GM12878 (cell line): Measurements from ENCODE around the gene TOPAZ1. TPM values are rescaled to one million over a fixed set of nuclear protein-coding genes. Genes with fewer than 3 reads are reported as not detected.

Experiments used
- ATAC-seq: fragments of 200-7000 bp; cut with Tn5 transposase; 3 replicates; pipeline ENCODE4 v1.9.1; 2020; ENCODE audit warnings: mild to moderate bottlenecking, moderate library complexity
- BruUV-seq: library from RNA; stranded (reverse); fragments of 400-500 nt; replicated peaks from 2 replicates; lab custom pipeline; 2021; lab: Mats Ljungman, UMichigan
- CTCF ChIA-PET: fragments of 300-600 bp; sonication (Branson Sonifier 250); formaldehyde crosslinking; extraction: SDS; loops from one replicate; lab custom pipeline; 2021; ENCODE audit warnings: inconsistent platforms; lab: Yijun Ruan, JAX
- POLR2A ChIA-PET: fragments of 350-600 bp; formaldehyde crosslinking; extraction: SDS; loops from one replicate; lab custom pipeline; 2021; ENCODE audit warnings: inconsistent platforms; lab: Charles Lee
- RAD21 ChIA-PET: fragments of 300-600 bp; sonication (Branson Sonifier 250); formaldehyde crosslinking; loops from one replicate; lab custom pipeline; 2023; ENCODE audit warnings: antibody characterized with exemption; ENCODE audit not compliant: unreplicated experiment; lab: Charles Lee
- SMC1A ChIA-PET: fragments of 300-600 bp; sonication (Branson Sonifier 250); formaldehyde crosslinking; loops from one replicate; lab custom pipeline; 2023; ENCODE audit not compliant: unreplicated experiment, uncharacterized antibody; lab: Charles Lee
- DNase-seq: peaks from one replicate; pipeline ENCODE4 v3.0.0-alpha.2; 2011; ENCODE audit warnings: low read depth, low spot score
- FAIRE-seq: peaks from 3 replicates; lab custom pipeline; 2011; peaks lifted over from hg19 to GRCh38; lab: Jason Lieb, UNC
- H2AFZ ChIP-seq: 2 replicates; pipeline ENCODE4 v1.6.0; 2011; ENCODE audit warnings: low read depth, low read length, control low read depth; ENCODE audit not compliant: control insufficient read depth
- H3K27ac ChIP-seq: 2 replicates; pipeline ENCODE4 v1.5.1; 2011; ENCODE audit warnings: control low read depth; ENCODE audit not compliant: control insufficient read depth, insufficient read depth
- H3K27me3 ChIP-seq, 2 experiments: replicated peaks in 1 of 2; 2 replicates each; pipeline versions ENCODE4 v1.6.0 to v1.6.1; 2011; ENCODE audit warnings: low read length in 1 of 2; ENCODE audit not compliant: control insufficient read depth in 2 of 2, insufficient read depth in 2 of 2
- H3K36me3 ChIP-seq, 2 experiments: 2 replicates each; pipeline ENCODE4 v1.5.1; 2011; ENCODE audit warnings: low read length in 1 of 2; ENCODE audit not compliant: control insufficient read depth in 2 of 2, insufficient read depth in 2 of 2
- H3K4me1 ChIP-seq: 2 replicates; pipeline ENCODE4 v1.6.1; 2011; ENCODE audit warnings: mild to moderate bottlenecking, low read length, moderate library complexity, mixed read lengths; ENCODE audit not compliant: control insufficient read depth, insufficient read depth
- H3K4me2 ChIP-seq: 2 replicates; pipeline ENCODE4 v1.6.0; 2011; ENCODE audit warnings: control low read depth; ENCODE audit not compliant: control insufficient read depth, insufficient read depth
- H3K4me3 ChIP-seq: fragments of 200-600 bp; sonication (generic); 2 replicates; pipeline ENCODE4 v1.5.1; 2016
- H3K79me2 ChIP-seq: 2 replicates; pipeline ENCODE4 v1.6.0; 2011; ENCODE audit warnings: low read length; ENCODE audit not compliant: control insufficient read depth, insufficient read depth
- H3K9ac ChIP-seq: 2 replicates; pipeline ENCODE4 v1.8.0; 2011; ENCODE audit warnings: low read length, control low read depth, mixed read lengths; ENCODE audit not compliant: control insufficient read depth, insufficient read depth
- H3K9me3 ChIP-seq: replicated peaks from 3 replicates; pipeline ENCODE4 v1.5.1; 2011; ENCODE audit warnings: mild to moderate bottlenecking, low read length; ENCODE audit not compliant: control insufficient read depth, insufficient read depth
- H4K20me1 ChIP-seq: 2 replicates; pipeline ENCODE4 v1.6.0; 2011; ENCODE audit not compliant: control insufficient read depth, insufficient read depth
- ATF7 ChIP-seq: fragments of 450-650 bp; IDR thresholded peaks from 2 replicates; pipeline ENCODE4 v1.6.1; 2016; ENCODE audit warnings: low read depth, mild to moderate bottlenecking
- EP300 ChIP-seq, 2 experiments: fragments of 150-350 bp in 1 of 2; IDR thresholded peaks; 2 replicates each; pipeline ENCODE4 v1.6.1; 2011 to 2012; ENCODE audit warnings: low read depth in 2 of 2, low read length in 2 of 2, borderline replicate concordance in 1 of 2, improper control_type of control experiment in 1 of 2, inconsistent platforms in 1 of 2; ENCODE audit not compliant: control insufficient read depth in 1 of 2
- NFYA ChIP-seq: IDR thresholded peaks from 2 replicates; pipeline ENCODE4 v1.6.1; 2011; ENCODE audit warnings: low read depth, mild to moderate bottlenecking, low read length, improper control_type of control experiment, borderline replicate concordance
- NFYB ChIP-seq: IDR thresholded peaks from 2 replicates; pipeline ENCODE4 v1.6.1; 2011; ENCODE audit warnings: low read depth, mild to moderate bottlenecking, low read length, improper control_type of control experiment, moderate library complexity; ENCODE audit not compliant: insufficient read depth
- NR2C1 ChIP-seq: fragments of 450-650 bp; IDR thresholded peaks from 2 replicates; pipeline ENCODE4 v1.6.1; 2017; ENCODE audit warnings: antibody characterized with exemption, mild to moderate bottlenecking, moderate library complexity
- PAX5 ChIP-seq: IDR thresholded peaks from 2 replicates; pipeline ENCODE4 v1.6.1; 2011; ENCODE audit warnings: low read depth, low read length, borderline replicate concordance
- RCOR1 ChIP-seq: conservative IDR thresholded peaks from 2 replicates; pipeline ENCODE4 v1.6.1; 2012; ENCODE audit warnings: low read depth, low read length, improper control_type of control experiment
- SP1 ChIP-seq: IDR thresholded peaks from one replicate; pipeline ENCODE4 v1.6.1; 2011; ENCODE audit warnings: low read depth, low read length
- STAT1 ChIP-seq: fragments of 450-650 bp; conservative IDR thresholded peaks from 2 replicates; pipeline ENCODE4 v1.6.1; 2014; ENCODE audit warnings: antibody characterized with exemption, mild to moderate bottlenecking
- TARDBP ChIP-seq: IDR thresholded peaks from 2 replicates; pipeline ENCODE4 v1.6.1; 2016; ENCODE audit warnings: borderline replicate concordance
- TBL1XR1 ChIP-seq: IDR thresholded peaks from 2 replicates; pipeline ENCODE4 v1.6.1; 2012; ENCODE audit warnings: low read depth, low read length, improper control_type of control experiment
- ZSCAN29 ChIP-seq: fragments of 450-650 bp; IDR thresholded peaks from 2 replicates; pipeline ENCODE4 v1.6.1; 2017; ENCODE audit warnings: mild to moderate bottlenecking, moderate library complexity
- in situ Hi-C: fragments of 300-500 bp; cut with MboI; formaldehyde crosslinking; loops from 9 replicates; pipeline ENCODE4 v1.14.3; 2018; ENCODE audit warnings: mixed read lengths
- intact Hi-C: fragments of 100-400 bp; cut with micrococcal nuclease; formaldehyde crosslinking; loops from one replicate; pipeline ENCODE4 v1.14.2; 2022; ENCODE audit not compliant: unreplicated experiment
- polyA plus RNA-seq, 11 experiments: library from polyadenylated mRNA; depleted of rRNA in 4 of 11; unstranded in 6 of 11; stranded (reverse) in 5 of 11; fragments of >200 nt; fragmentation: Nextera tagmentation in 4 of 11; fragmentation: Illumina TruSeq in 1 of 11; extraction: Ambion mirVana in 4 of 11; extraction: Trizol in 1 of 11; gene quantifications; 1 replicate in 1 of 11; 2 replicates in 10 of 11; pipeline versions ENCODE4 v1.2.1 to v1.2.3, GENCODE V29; 2011 to 2016; ENCODE audit warnings: inconsistent platforms in 2 of 11, missing spikeins in 2 of 11, low read depth in 1 of 11
- total RNA-seq, 4 experiments: library from RNA; depleted of rRNA in 3 of 4; stranded (reverse); fragments of >200 nt in 3 of 4; fragmentation: Illumina TruSeq in 1 of 4; extraction: Trizol in 1 of 4; gene quantifications; 2 replicates each; pipeline versions ENCODE4 v1.2.1 to v1.2.3, GENCODE V29; 2013 to 2021
- TF ChIP-seq, protein P1 (sequence below): fragments of 450-650 bp; IDR thresholded peaks from 2 replicates; pipeline ENCODE4 v1.6.1; 2018; ENCODE audit warnings: borderline replicate concordance, mild to moderate bottlenecking; ENCODE audit not compliant: partially characterized antibody
- TF ChIP-seq, protein P2 (sequence below): IDR thresholded peaks from 2 replicates; pipeline ENCODE4 v1.6.1; 2012; ENCODE audit warnings: mild to moderate bottlenecking, low read depth, low read length

The TOPAZ1 gene
- total and polyA plus RNA-seq, 10 of the 15 experiments (the other 5 are each of a cell fraction or from before 2014, with no cell fraction given): 0.02 TPM; not detected in 9

DNA sequence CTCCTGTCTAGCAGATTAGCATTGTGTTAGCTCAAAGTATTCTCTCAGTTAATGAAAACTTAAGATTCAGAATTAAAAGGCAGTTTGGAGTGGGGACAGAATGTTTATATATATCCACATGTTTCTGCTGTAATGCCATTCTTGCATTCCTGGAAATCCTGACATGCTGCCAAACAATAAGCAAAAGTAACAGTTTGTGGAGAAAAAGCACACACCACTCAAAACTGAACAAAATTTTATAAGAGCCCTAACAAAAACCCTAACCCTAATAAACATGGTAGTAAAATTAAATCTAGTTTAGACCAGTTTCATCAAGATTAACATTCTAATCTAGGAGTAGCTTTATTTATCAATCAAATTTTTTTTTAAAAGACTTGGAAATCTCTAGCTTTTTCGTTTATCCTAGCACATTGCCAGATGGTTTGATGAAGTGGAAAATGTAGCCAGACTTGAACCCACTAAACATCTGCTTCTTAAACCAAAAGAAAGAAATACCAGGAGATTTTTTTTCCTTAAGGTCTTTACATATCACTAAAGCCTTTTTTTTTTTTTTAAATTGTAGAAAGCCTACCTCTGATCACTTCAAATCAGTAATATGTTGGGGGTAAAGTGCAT, 100.6 kb downstream of the TOPAZ1 start (continued):
- TF ChIP-seq, protein P1, sequence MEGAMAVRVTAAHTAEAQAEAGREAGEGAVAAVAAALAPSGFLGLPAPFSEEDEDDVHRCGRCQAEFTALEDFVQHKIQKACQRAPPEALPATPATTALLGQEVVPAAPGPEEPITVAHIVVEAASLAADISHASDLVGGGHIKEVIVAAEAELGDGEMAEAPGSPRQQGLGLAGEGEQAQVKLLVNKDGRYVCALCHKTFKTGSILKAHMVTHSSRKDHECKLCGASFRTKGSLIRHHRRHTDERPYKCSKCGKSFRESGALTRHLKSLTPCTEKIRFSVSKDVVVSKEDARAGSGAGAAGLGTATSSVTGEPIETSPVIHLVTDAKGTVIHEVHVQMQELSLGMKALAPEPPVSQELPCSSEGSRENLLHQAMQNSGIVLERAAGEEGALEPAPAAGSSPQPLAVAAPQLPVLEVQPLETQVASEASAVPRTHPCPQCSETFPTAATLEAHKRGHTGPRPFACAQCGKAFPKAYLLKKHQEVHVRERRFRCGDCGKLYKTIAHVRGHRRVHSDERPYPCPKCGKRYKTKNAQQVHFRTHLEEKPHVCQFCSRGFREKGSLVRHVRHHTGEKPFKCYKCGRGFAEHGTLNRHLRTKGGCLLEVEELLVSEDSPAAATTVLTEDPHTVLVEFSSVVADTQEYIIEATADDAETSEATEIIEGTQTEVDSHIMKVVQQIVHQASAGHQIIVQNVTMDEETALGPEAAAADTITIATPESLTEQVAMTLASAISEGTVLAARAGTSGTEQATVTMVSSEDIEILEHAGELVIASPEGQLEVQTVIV: no peak
- TF ChIP-seq RCOR1 (no peak), ATF7 (no peak), SP1 (no peak), EP300 (IDR thresholded peaks at IDR 0.05; ENCODE audit: borderline replicate concordance in 1 of 2, control insufficient read depth in 1 of 2, low read depth in 2 of 2, low read length in 2 of 2) (no peak)

DNA sequence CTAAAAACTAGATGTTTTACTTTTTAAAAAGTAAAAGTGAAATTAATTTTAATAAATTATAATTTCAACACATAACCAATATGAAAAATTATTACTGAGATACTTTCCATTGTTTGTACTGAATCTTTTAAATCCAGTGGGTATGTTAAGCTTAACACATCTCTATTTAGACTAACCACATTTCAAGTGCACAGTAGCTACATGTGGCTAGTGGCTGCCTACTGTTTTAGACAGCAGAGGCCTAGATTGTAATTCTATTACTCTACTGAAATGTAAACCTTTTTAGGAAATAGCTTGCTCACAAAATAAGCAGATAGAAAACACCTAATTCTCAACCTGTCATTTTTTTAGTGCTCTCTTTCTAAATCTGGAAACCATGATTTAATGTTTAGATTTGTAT, 101.7 kb downstream of the TOPAZ1 start:
- no peaks in the 10 kb centered on the region for H4K20me1 ChIP-seq
- H3K4me3 ChIP-seq: no peak overlapping the region
- no peak overlapping the region for H2AFZ ChIP-seq
- ChIA-PET CTCF (interaction anchor here (0.8 kb wide), 1 partner anchor 10 kb away, joined by 4 read pairs; no protein-coding TSS in a partner anchor), POLR2A (no interaction called here), RAD21 (no interaction called here), SMC1A (interaction anchor here (0.6 to 0.7 kb wide), 2 partner anchors 8 to 97 kb away, joined by 3 read pairs; no protein-coding TSS in a partner anchor)
- H3K9me3 ChIP-seq: no peaks in the 10 kb centered on the region
- DNase-seq (no peak), ATAC-seq (no peak), FAIRE-seq (no peak)
- TF ChIP-seq PAX5: no peak
- no peak for TF ChIP-seq STAT1
- TF ChIP-seq TARDBP: no peak
- TF ChIP-seq, protein P2, sequence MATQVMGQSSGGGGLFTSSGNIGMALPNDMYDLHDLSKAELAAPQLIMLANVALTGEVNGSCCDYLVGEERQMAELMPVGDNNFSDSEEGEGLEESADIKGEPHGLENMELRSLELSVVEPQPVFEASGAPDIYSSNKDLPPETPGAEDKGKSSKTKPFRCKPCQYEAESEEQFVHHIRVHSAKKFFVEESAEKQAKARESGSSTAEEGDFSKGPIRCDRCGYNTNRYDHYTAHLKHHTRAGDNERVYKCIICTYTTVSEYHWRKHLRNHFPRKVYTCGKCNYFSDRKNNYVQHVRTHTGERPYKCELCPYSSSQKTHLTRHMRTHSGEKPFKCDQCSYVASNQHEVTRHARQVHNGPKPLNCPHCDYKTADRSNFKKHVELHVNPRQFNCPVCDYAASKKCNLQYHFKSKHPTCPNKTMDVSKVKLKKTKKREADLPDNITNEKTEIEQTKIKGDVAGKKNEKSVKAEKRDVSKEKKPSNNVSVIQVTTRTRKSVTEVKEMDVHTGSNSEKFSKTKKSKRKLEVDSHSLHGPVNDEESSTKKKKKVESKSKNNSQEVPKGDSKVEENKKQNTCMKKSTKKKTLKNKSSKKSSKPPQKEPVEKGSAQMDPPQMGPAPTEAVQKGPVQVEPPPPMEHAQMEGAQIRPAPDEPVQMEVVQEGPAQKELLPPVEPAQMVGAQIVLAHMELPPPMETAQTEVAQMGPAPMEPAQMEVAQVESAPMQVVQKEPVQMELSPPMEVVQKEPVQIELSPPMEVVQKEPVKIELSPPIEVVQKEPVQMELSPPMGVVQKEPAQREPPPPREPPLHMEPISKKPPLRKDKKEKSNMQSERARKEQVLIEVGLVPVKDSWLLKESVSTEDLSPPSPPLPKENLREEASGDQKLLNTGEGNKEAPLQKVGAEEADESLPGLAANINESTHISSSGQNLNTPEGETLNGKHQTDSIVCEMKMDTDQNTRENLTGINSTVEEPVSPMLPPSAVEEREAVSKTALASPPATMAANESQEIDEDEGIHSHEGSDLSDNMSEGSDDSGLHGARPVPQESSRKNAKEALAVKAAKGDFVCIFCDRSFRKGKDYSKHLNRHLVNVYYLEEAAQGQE: no peak
- TF ChIP-seq NFYB: no peak
- no peak for TF ChIP-seq NR2C1
- no peak for TF ChIP-seq ZSCAN29
- TF ChIP-seq NFYA: no peak
- no peak for TF ChIP-seq TBL1XR1
- H3K27ac ChIP-seq: no peak overlapping the region
- H3K4me2 ChIP-seq: no peak overlapping the region
- no peaks in the 10 kb centered on the region for H3K4me1 ChIP-seq
- in situ Hi-C loops (no loop called here), intact Hi-C loops (no loop called here)
- peaks cover 23% of the 10 kb centered on the region for H3K79me2 ChIP-seq
- no peaks in the 10 kb centered on the region for H3K27me3 ChIP-seq
- H3K36me3 ChIP-seq: no peaks in the 10 kb centered on the region
- no TSS peak for BruUV-seq
- H3K9ac ChIP-seq: no peak overlapping the region
